HG03097 (cell line): Measurements from ENCODE around the gene TRIM65.
"Not testable (repeated sequence)": the region's sequence is repeated elsewhere in the genome, so short reads cannot be mapped to it uniquely, and the experiment has no call there.

ENCODE experiments used
- ATAC-seq: cut with Tn5 transposase; IDR thresholded peaks from one replicate; pipeline ENCODE4 v1.9.1; 2021; ENCODE audit not compliant: unreplicated experiment, low FRiP score

TRIM65 gene

GRCh38 chr17:75876190-75876937 lies 20.4 kb downstream of the TRIM65 start:
- ATAC-seq, result no peak

GRCh38 chr17:75875940-75876189 lies 20.9 kb downstream of the TRIM65 start:
- no peak for ATAC-seq

- no peak for ATAC-seq
These were observed 21.4 kb downstream of the TRIM65 start for GRCh38 chr17:75875182-75875939.

- ATAC-seq, result no peak
These were observed 22.2 kb downstream of the TRIM65 start for GRCh38 chr17:75874323-75875181.

GRCh38 chr17:75873587-75874322 lies 23.0 kb downstream of the TRIM65 start:
- ATAC-seq, result no peak

- no peak for ATAC-seq
These were observed 24.1 kb downstream of the TRIM65 start for GRCh38 chr17:75872434-75873351.

- ATAC-seq, result not testable (repeated sequence)
These were observed 26.5 kb downstream of the TRIM65 start for GRCh38 chr17:75870228-75870627.

- ATAC-seq, result no peak
These were observed 27.2 kb downstream of the TRIM65 start for GRCh38 chr17:75869282-75870141.

- not testable (repeated sequence) for ATAC-seq
These were observed 27.9 kb downstream of the TRIM65 start for GRCh38 chr17:75868730-75869281.

GRCh38 chr17:75865404-75866188 lies 31.2 kb downstream of the TRIM65 start:
- not testable (repeated sequence) for ATAC-seq

- not testable (repeated sequence) for ATAC-seq
These were observed 31.9 kb downstream of the TRIM65 start for GRCh38 chr17:75864887-75865286.

GRCh38 chr17:75864448-75864871 lies 32.3 kb downstream of the TRIM65 start:
- peak; percentile 82 for ATAC-seq

GRCh38 chr17:75861927-75862317 lies 34.8 kb downstream of the TRIM65 start:
- ATAC-seq, result no peak

GRCh38 chr17:75859358-75859757 lies 37.4 kb downstream of the TRIM65 start:
- ATAC-seq, result not testable (repeated sequence)

GRCh38 chr17:75856062-75856756 lies 40.5 kb downstream of the TRIM65 start:
- ATAC-seq, result peak; percentile 4

GRCh38 chr17:75855310-75856061 lies 41.3 kb downstream of the TRIM65 start, which contains the start of gene WBP2:
Gene WBP2 (minus strand): TSS chr17:75855335. CDS start chr17:75855297, 38 bp downstream.
- ATAC-seq, result peak; percentile 87
